AG09309 (cell line): ENCODE results near the gene FAT2.

Experiments used
- DNase-seq: peaks from one replicate; pipeline ENCODE4 v3.0.0-alpha.2; 2010; ENCODE audit warnings: low read depth
- H3K4me3 ChIP-seq: 2 replicates; pipeline ENCODE4 v1.5.1; 2011; ENCODE audit warnings: mild to moderate bottlenecking, low read depth, low read length, moderate library complexity; ENCODE audit not compliant: control insufficient read depth
- TF ChIP-seq, protein P1 (sequence below): IDR thresholded peaks from 2 replicates; pipeline ENCODE4 v1.5.1; 2011; ENCODE audit warnings: mild to moderate bottlenecking, low read depth, low read length, inconsistent platforms; ENCODE audit not compliant: insufficient read depth, control insufficient read depth; ENCODE audit errors: missing control alignments

The FAT2 gene

GRCh38 chr5:151622367-151623088 is 31.4 kb upstream of the FAT2 start:
- H3K4me3 ChIP-seq = no peak overlapping the region
- DNase-seq = no peak
- TF ChIP-seq, protein P1, sequence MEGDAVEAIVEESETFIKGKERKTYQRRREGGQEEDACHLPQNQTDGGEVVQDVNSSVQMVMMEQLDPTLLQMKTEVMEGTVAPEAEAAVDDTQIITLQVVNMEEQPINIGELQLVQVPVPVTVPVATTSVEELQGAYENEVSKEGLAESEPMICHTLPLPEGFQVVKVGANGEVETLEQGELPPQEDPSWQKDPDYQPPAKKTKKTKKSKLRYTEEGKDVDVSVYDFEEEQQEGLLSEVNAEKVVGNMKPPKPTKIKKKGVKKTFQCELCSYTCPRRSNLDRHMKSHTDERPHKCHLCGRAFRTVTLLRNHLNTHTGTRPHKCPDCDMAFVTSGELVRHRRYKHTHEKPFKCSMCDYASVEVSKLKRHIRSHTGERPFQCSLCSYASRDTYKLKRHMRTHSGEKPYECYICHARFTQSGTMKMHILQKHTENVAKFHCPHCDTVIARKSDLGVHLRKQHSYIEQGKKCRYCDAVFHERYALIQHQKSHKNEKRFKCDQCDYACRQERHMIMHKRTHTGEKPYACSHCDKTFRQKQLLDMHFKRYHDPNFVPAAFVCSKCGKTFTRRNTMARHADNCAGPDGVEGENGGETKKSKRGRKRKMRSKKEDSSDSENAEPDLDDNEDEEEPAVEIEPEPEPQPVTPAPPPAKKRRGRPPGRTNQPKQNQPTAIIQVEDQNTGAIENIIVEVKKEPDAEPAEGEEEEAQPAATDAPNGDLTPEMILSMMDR = no peak

- TF ChIP-seq, protein P1 = no peak
- no peak overlapping the region for H3K4me3 ChIP-seq
- DNase-seq = no peak
These were observed 29.3 kb upstream of the FAT2 start for GRCh38 chr5:151620461-151620840.

- DNase-seq = no peak
- TF ChIP-seq, protein P1 = no peak
- no peak overlapping the region for H3K4me3 ChIP-seq
These were observed 28.8 kb upstream of the FAT2 start for GRCh38 chr5:151619812-151620460.

GRCh38 chr5:151618907-151619306 is 27.8 kb upstream of the FAT2 start:
- no peak overlapping the region for H3K4me3 ChIP-seq
- DNase-seq = no peak
- TF ChIP-seq, protein P1 = no peak

- no peak overlapping the region for H3K4me3 ChIP-seq
- DNase-seq = no peak
- TF ChIP-seq, protein P1 = no peak
These were observed 26.9 kb upstream of the FAT2 start for GRCh38 chr5:151617841-151618710.

DNA sequence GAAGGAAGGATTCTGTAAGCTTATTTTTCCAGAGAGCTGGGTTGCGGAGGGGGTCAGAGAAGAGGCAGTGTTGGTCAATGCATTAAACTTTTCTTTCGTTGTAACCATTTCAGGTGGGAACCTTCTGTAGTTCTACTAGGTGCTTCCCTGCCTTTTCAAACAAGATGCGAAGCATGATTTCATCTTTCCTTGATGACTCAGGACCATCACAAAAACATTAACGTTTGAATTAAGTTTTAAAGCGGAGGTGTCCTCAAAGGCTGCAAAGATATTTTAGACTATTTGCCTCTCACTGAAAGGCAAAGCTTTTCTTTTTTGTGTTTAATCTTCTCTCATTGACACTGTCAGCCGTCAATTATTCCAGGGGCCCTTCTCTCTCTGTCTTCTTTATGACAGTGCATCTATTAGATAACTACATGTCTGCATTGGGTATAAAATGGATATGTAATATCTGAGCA is 26.3 kb upstream of the FAT2 start:
- DNase-seq = no peak
- TF ChIP-seq, protein P1 = no peak
- H3K4me3 ChIP-seq = no peak overlapping the region
